Vagina (tissue), 2 donors: Measurements from ENCODE around the gene DOCK4. TPM values are rescaled to one million over a fixed set of nuclear protein-coding genes. Genes with fewer than 3 reads are reported as not detected.

Source experiments
- DNase-seq, 2 donors: peaks; one replicate each; pipeline ENCODE4 v3.0.0-alpha.2; 2017; ENCODE audit errors: extremely low spot score in 2 of 2
- H3K27ac ChIP-seq: fragments of 200-600 bp; sonication (generic); one replicate; pipeline ENCODE4 v1.5.1; 2019
- H3K27me3 ChIP-seq: fragments of 200-600 bp; sonication (generic); one replicate; pipeline ENCODE4 v1.5.1; 2019
- H3K36me3 ChIP-seq, 2 donors: fragments of 200-600 bp; sonication (generic); one replicate each; pipeline ENCODE4 v1.5.1; 2017 to 2019
- H3K4me1 ChIP-seq: fragments of 200-600 bp; sonication (generic); one replicate; pipeline ENCODE4 v1.5.1; 2019
- H3K4me3 ChIP-seq, 2 donors: fragments of 200-600 bp; sonication (generic); 1 replicate in 1 of 2; 2 replicates in 1 of 2; pipeline ENCODE4 v1.5.1; 2016 to 2019
- H3K9me3 ChIP-seq: fragments of 200-600 bp; sonication (generic); one replicate; pipeline ENCODE4 v1.5.1; 2019
- CTCF ChIP-seq, 3 experiments: fragments of 450-650 bp in 2 of 3; fragments of 200-600 bp in 1 of 3; sonication (generic) in 1 of 3; IDR thresholded peaks; one replicate each; pipeline ENCODE4 v1.5.1; 2017 to 2019; ENCODE audit warnings: antibody characterized with exemption in 3 of 3, mild to moderate bottlenecking in 2 of 3, moderate library complexity in 2 of 3
- POLR2A ChIP-seq, 2 donors: fragments of 450-650 bp; IDR thresholded peaks; one replicate each; pipeline ENCODE4 v1.6.1; 2017; ENCODE audit warnings: antibody characterized with exemption in 2 of 2, mild to moderate bottlenecking in 2 of 2, moderate library complexity in 2 of 2
- POLR2AphosphoS5 ChIP-seq, 2 donors: sonication (generic); formaldehyde crosslinking; IDR thresholded peaks; one replicate each; pipeline ENCODE4 v1.9.0; 2017; ENCODE audit warnings: antibody characterized with exemption in 2 of 2, mild to moderate bottlenecking in 2 of 2, low read depth in 1 of 2; ENCODE audit not compliant: insufficient read depth in 1 of 2
- intact Hi-C: fragments of 100-400 bp; cut with DNase I; formaldehyde crosslinking; loops from one replicate; pipeline ENCODE4 v1.15.1; 2023
- total RNA-seq: library from RNA; depleted of rRNA; stranded (reverse); fragments of >200 nt; gene quantifications from one replicate; pipeline ENCODE4 v1.2.3, GENCODE V29; 2016

Gene DOCK4
- total RNA-seq, 1 donor from 2014 or later: 40.3 TPM

GRCh38 chr7:112005205-112005775 is 200.9 kb downstream of the DOCK4 start:
- Histone ChIP-seq H3K4me1 (no peaks in the 10 kb centered on the region), H3K27ac (no peak overlapping the region), H3K9me3 (no peaks in the 10 kb centered on the region), H3K36me3 (no peaks in the 10 kb centered on the region), H3K27me3 (no peaks in the 10 kb centered on the region), H3K4me3 (no peak overlapping the region)
- DNase-seq: no peak
- TF ChIP-seq CTCF (IDR thresholded peaks at IDR 0.05) (no peak), POLR2AphosphoS5 (IDR thresholded peaks at IDR 0.05; ENCODE audit: insufficient read depth in 1 of 2, low read depth in 1 of 2) (no peak), POLR2A (IDR thresholded peaks at IDR 0.05) (no peak)
- intact Hi-C loops: no loop called here

DNA sequence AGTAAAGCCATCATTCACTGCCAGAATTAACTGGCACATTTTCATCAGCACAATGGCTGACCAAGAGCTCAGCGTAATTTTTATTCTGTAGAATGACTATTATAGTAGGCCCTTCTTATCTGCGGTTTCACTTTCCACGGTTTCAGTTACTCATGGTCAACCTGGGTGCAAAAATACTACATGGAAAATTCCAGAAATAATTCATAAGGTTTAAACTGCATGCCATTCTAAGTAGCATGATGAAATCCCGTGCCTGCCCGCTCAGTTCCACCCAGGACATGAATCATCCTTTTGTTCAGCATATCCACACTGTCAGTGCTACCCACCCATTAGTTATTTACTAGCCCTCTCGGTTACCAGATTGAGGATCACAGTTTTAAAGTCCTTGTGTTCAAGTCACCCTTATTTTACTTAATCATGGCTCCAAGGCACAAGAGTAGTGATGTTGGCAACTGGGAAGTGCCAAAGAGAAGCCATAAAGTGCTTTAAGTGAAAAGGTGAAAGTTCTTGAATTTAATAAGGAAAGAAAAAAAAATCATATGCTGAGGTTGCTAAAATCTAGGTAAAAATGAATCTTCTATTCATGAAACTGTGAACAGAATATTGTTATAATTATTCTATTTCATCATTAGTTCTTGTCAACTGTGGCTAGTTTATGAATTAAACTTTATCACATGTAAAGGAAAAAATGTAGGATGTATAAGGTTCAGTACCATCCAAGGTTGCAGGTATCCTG is 204.9 kb downstream of the DOCK4 start:
- no peak for TF ChIP-seq CTCF (IDR thresholded peaks at IDR 0.05)
- peak in 1 of 2 donors; percentile 75 for TF ChIP-seq POLR2AphosphoS5 (IDR thresholded peaks at IDR 0.05; ENCODE audit: insufficient read depth in 1 of 2, low read depth in 1 of 2)
- Histone ChIP-seq H3K36me3 (no peaks in the 10 kb centered on the region), H3K9me3 (no peaks in the 10 kb centered on the region), H3K27me3 (no peaks in the 10 kb centered on the region), H3K27ac (no peak overlapping the region), H3K4me1 (no peaks in the 10 kb centered on the region), H3K4me3 (no peak overlapping the region)
- DNase-seq: no peak
- intact Hi-C loops: no loop called here

DNA sequence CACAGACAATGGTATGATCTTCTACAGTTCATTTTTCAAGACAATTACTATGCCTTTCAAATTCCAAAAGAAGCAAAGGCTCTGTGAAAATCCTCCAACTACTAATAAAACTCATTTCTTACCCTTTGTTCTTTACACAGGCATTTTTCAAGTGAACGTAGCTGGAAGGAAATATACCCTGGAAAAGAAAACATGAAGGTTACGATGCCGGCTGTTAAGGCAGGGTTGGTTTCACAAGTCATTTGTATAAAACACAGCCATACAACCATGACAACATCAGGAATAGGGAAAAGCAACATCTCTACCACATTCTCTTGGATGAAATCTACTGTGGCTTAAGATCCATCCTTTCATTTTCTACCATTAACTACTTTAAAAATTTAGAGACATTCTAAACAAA is 207.9 kb downstream of the DOCK4 start:
- H3K27ac ChIP-seq: no peak overlapping the region
- H3K9me3 ChIP-seq: no peaks in the 10 kb centered on the region
- no peak overlapping the region for H3K4me3 ChIP-seq
- no peak for TF ChIP-seq POLR2A (IDR thresholded peaks at IDR 0.05)
- no peak for TF ChIP-seq POLR2AphosphoS5 (IDR thresholded peaks at IDR 0.05; ENCODE audit: insufficient read depth in 1 of 2, low read depth in 1 of 2)
- no peak for TF ChIP-seq CTCF (IDR thresholded peaks at IDR 0.05)
- H3K27me3 ChIP-seq: no peaks in the 10 kb centered on the region
- H3K4me1 ChIP-seq: no peaks in the 10 kb centered on the region
- intact Hi-C loops: no loop called here
- no peak for DNase-seq
- H3K36me3 ChIP-seq: no peaks in the 10 kb centered on the region

DNA sequence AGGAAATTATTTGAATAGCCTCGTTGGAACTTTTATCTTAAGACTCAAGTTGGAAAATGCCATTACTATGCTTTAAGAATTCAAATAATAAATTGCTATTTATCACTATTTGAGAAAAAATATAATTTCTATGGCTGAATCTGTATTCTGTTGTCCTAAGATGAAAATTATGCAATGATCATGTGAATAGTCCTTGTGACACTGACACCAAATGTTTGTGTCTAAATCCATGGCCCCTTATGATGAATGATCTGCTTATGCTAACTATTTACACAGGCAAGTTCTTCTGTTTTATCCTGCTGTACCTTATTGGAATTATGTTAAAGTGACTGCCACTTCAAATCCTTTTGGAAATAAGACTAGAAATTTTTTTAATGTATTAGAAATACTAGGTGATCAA is 208.7 kb downstream of the DOCK4 start:
- intact Hi-C loops: no loop called here
- Histone ChIP-seq H3K4me1 (no peaks in the 10 kb centered on the region), H3K4me3 (no peak overlapping the region), H3K36me3 (no peaks in the 10 kb centered on the region), H3K27ac (no peak overlapping the region), H3K9me3 (no peaks in the 10 kb centered on the region), H3K27me3 (no peaks in the 10 kb centered on the region)
- DNase-seq: no peak
- no peak for TF ChIP-seq POLR2AphosphoS5 (IDR thresholded peaks at IDR 0.05; ENCODE audit: insufficient read depth in 1 of 2, low read depth in 1 of 2)
- no peak for TF ChIP-seq POLR2A (IDR thresholded peaks at IDR 0.05)
- TF ChIP-seq CTCF (IDR thresholded peaks at IDR 0.05): no peak

DNA sequence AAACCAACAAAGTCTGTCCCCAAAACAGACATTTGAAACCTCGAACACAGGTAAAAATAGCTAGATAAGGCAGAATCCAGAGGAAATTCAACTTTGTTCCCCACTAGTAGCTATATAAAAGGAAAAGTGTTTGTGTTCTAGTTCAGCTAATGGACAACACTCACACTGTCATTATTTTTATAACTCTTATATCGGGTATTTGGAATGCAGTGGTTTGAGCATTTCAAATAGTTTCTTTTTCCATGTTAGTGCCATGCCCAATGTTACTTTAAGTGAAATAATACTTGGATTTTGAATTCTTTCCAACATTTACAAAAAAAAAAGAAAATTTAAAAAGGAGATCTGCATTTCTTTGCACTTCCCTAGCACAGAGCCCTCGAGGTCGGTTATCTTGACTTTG is 213.6 kb downstream of the DOCK4 start:
- TF ChIP-seq POLR2AphosphoS5 (IDR thresholded peaks at IDR 0.05; ENCODE audit: insufficient read depth in 1 of 2, low read depth in 1 of 2) (no peak), POLR2A (IDR thresholded peaks at IDR 0.05) (no peak), CTCF (IDR thresholded peaks at IDR 0.05) (no peak)
- H3K27ac ChIP-seq: no peak overlapping the region
- no peak for DNase-seq
- intact Hi-C loops: no loop called here
- no peaks in the 10 kb centered on the region for H3K36me3 ChIP-seq
- no peaks in the 10 kb centered on the region for H3K9me3 ChIP-seq
- no peaks in the 10 kb centered on the region for H3K4me1 ChIP-seq
- H3K27me3 ChIP-seq: no peaks in the 10 kb centered on the region
- no peak overlapping the region for H3K4me3 ChIP-seq
